GM23338 (cell line): Measurements from ENCODE around the gene SLC24A4.

Experiments
- CREB1 ChIP-seq: fragments of 250-450 bp; sonication (Bioruptor Pico); IDR thresholded peaks from 2 replicates; pipeline ENCODE4 v1.5.0; 2020; ENCODE audit warnings: low read depth, mild to moderate bottlenecking, moderate library complexity
- ETS1 ChIP-seq: IDR thresholded peaks from 2 replicates; pipeline ENCODE4 v1.6.1; 2016; ENCODE audit warnings: antibody characterized with exemption
- EZH2 ChIP-seq: fragments of 200-600 bp; sonication (generic); IDR thresholded peaks from one replicate; pipeline ENCODE4 v1.8.0; 2017; ENCODE audit warnings: antibody characterized with exemption, mild to moderate bottlenecking, low read depth; ENCODE audit not compliant: unreplicated experiment
- EZH2phosphoT487 ChIP-seq: fragments of 200-600 bp; sonication (generic); IDR thresholded peaks from one replicate; pipeline ENCODE4 v1.8.1; 2018; ENCODE audit warnings: antibody characterized with exemption; ENCODE audit not compliant: unreplicated experiment
- JUNB ChIP-seq: IDR thresholded peaks from one replicate; pipeline ENCODE4 v1.6.1; 2016; ENCODE audit warnings: antibody characterized with exemption; ENCODE audit not compliant: unreplicated experiment
- NANOG ChIP-seq: IDR thresholded peaks from 2 replicates; pipeline ENCODE4 v1.6.1; 2016; ENCODE audit warnings: antibody characterized with exemption, borderline replicate concordance
- POLR2AphosphoS5 ChIP-seq: IDR thresholded peaks from 2 replicates; pipeline ENCODE4 v1.6.1; 2016; ENCODE audit warnings: antibody characterized with exemption, low read depth
- STAT1 ChIP-seq: IDR thresholded peaks from one replicate; pipeline ENCODE4 v1.6.1; 2016; ENCODE audit warnings: antibody characterized with exemption; ENCODE audit not compliant: unreplicated experiment
- ZNF114 ChIP-seq: fragments of 250-450 bp; sonication (Bioruptor Pico); IDR thresholded peaks from 2 replicates; pipeline ENCODE4 v1.5.0; 2020; ENCODE audit warnings: mild to moderate bottlenecking, moderate library complexity
- TF ChIP-seq, protein P1 (sequence below), 2 experiments: fragments of 200-600 bp in 1 of 2; sonication (generic) in 1 of 2; conservative IDR thresholded peaks; 2 replicates each; pipeline versions ENCODE4 v1.5.1 to v1.6.1; 2016 to 2017; ENCODE audit warnings: antibody characterized with exemption in 2 of 2, low read depth in 2 of 2, mild to moderate bottlenecking in 2 of 2, moderate library complexity in 1 of 2
- TF ChIP-seq, protein P2 (sequence below): IDR thresholded peaks from one replicate; pipeline ENCODE4 v1.6.1; 2018; ENCODE audit warnings: antibody characterized with exemption; ENCODE audit not compliant: unreplicated experiment
- TF ChIP-seq, protein P3 (sequence below): fragments of 250-450 bp; sonication (Bioruptor Pico); IDR thresholded peaks from 2 replicates; pipeline ENCODE4 v1.5.0; 2020; ENCODE audit warnings: mild to moderate bottlenecking, moderate library complexity

DNA sequence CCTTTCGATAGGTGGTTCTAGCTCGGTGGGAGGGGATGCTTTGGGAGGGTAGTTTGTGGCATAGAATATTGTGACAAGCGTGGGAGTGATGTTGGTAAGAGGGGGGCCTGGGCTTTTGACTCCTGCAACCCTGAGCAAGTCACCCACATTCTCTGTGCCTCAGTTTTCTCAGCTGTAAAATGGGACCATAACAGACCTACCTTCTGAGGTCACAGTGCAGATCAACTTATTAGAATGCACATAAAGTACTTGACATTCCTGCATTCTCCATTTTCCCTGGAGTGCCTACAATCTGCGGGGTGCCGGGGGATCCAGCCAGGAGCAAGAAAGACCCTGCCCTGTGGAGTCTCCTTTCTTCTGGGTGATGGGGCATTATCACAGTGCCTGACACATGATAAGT lies 63.2 kb downstream of the SLC24A4 start:
- TF ChIP-seq POLR2AphosphoS5 (no peak), ETS1 (no peak), EZH2phosphoT487 (no peak), CREB1 (CRISPR knock-in tag) (no peak), NANOG (no peak), EZH2 (no peak), ZNF114 (CRISPR knock-in tag) (no peak), JUNB (no peak), STAT1 (no peak)
- TF ChIP-seq, protein P1, sequence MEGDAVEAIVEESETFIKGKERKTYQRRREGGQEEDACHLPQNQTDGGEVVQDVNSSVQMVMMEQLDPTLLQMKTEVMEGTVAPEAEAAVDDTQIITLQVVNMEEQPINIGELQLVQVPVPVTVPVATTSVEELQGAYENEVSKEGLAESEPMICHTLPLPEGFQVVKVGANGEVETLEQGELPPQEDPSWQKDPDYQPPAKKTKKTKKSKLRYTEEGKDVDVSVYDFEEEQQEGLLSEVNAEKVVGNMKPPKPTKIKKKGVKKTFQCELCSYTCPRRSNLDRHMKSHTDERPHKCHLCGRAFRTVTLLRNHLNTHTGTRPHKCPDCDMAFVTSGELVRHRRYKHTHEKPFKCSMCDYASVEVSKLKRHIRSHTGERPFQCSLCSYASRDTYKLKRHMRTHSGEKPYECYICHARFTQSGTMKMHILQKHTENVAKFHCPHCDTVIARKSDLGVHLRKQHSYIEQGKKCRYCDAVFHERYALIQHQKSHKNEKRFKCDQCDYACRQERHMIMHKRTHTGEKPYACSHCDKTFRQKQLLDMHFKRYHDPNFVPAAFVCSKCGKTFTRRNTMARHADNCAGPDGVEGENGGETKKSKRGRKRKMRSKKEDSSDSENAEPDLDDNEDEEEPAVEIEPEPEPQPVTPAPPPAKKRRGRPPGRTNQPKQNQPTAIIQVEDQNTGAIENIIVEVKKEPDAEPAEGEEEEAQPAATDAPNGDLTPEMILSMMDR (conservative IDR thresholded peaks at IDR 0.05; ENCODE audit: low read depth in 2 of 2) = no peak
- TF ChIP-seq, protein P2, sequence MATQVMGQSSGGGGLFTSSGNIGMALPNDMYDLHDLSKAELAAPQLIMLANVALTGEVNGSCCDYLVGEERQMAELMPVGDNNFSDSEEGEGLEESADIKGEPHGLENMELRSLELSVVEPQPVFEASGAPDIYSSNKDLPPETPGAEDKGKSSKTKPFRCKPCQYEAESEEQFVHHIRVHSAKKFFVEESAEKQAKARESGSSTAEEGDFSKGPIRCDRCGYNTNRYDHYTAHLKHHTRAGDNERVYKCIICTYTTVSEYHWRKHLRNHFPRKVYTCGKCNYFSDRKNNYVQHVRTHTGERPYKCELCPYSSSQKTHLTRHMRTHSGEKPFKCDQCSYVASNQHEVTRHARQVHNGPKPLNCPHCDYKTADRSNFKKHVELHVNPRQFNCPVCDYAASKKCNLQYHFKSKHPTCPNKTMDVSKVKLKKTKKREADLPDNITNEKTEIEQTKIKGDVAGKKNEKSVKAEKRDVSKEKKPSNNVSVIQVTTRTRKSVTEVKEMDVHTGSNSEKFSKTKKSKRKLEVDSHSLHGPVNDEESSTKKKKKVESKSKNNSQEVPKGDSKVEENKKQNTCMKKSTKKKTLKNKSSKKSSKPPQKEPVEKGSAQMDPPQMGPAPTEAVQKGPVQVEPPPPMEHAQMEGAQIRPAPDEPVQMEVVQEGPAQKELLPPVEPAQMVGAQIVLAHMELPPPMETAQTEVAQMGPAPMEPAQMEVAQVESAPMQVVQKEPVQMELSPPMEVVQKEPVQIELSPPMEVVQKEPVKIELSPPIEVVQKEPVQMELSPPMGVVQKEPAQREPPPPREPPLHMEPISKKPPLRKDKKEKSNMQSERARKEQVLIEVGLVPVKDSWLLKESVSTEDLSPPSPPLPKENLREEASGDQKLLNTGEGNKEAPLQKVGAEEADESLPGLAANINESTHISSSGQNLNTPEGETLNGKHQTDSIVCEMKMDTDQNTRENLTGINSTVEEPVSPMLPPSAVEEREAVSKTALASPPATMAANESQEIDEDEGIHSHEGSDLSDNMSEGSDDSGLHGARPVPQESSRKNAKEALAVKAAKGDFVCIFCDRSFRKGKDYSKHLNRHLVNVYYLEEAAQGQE = no peak
- TF ChIP-seq, protein P3, sequence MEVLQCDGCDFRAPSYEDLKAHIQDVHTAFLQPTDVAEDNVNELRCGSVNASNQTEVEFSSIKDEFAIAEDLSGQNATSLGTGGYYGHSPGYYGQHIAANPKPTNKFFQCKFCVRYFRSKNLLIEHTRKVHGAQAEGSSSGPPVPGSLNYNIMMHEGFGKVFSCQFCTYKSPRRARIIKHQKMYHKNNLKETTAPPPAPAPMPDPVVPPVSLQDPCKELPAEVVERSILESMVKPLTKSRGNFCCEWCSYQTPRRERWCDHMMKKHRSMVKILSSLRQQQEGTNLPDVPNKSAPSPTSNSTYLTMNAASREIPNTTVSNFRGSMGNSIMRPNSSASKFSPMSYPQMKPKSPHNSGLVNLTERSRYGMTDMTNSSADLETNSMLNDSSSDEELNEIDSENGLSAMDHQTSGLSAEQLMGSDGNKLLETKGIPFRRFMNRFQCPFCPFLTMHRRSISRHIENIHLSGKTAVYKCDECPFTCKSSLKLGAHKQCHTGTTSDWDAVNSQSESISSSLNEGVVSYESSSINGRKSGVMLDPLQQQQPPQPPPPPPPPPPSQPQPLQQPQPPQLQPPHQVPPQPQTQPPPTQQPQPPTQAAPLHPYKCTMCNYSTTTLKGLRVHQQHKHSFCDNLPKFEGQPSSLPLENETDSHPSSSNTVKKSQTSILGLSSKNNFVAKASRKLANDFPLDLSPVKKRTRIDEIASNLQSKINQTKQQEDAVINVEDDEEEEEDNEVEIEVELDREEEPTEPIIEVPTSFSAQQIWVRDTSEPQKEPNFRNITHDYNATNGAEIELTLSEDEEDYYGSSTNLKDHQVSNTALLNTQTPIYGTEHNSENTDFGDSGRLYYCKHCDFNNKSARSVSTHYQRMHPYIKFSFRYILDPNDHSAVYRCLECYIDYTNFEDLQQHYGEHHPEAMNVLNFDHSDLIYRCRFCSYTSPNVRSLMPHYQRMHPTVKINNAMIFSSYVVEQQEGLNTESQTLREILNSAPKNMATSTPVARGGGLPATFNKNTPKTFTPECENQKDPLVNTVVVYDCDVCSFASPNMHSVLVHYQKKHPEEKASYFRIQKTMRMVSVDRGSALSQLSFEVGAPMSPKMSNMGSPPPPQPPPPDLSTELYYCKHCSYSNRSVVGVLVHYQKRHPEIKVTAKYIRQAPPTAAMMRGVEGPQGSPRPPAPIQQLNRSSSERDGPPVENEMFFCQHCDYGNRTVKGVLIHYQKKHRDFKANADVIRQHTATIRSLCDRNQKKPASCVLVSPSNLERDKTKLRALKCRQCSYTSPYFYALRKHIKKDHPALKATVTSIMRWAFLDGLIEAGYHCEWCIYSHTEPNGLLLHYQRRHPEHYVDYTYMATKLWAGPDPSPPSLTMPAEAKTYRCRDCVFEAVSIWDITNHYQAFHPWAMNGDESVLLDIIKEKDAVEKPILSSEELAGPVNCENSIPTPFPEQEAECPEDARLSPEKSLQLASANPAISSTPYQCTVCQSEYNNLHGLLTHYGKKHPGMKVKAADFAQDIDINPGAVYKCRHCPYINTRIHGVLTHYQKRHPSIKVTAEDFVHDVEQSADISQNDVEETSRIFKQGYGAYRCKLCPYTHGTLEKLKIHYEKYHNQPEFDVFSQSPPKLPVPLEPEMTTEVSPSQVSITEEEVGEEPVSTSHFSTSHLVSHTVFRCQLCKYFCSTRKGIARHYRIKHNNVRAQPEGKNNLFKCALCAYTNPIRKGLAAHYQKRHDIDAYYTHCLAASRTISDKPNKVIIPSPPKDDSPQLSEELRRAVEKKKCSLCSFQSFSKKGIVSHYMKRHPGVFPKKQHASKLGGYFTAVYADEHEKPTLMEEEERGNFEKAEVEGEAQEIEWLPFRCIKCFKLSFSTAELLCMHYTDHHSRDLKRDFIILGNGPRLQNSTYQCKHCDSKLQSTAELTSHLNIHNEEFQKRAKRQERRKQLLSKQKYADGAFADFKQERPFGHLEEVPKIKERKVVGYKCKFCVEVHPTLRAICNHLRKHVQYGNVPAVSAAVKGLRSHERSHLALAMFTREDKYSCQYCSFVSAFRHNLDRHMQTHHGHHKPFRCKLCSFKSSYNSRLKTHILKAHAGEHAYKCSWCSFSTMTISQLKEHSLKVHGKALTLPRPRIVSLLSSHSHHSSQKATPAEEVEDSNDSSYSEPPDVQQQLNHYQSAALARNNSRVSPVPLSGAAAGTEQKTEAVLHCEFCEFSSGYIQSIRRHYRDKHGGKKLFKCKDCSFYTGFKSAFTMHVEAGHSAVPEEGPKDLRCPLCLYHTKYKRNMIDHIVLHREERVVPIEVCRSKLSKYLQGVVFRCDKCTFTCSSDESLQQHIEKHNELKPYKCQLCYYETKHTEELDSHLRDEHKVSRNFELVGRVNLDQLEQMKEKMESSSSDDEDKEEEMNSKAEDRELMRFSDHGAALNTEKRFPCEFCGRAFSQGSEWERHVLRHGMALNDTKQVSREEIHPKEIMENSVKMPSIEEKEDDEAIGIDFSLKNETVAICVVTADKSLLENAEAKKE (CRISPR knock-in tag) = no peak
